Parathyroid adenoma (tissue), 2 donors: ENCODE measurements around the gene ESRRA.

ENCODE experiments used
- H2AFZ ChIP-seq: fragments of 300-600 bp; sonication (generic); one replicate; pipeline ENCODE4 v1.7.0; 2017; ENCODE audit warnings: antibody characterized with exemption, mild to moderate bottlenecking
- H3K27ac ChIP-seq: fragments of 300-600 bp; sonication (generic); one replicate; pipeline ENCODE4 v1.7.0; 2017
- H3K27me3 ChIP-seq: fragments of 300-600 bp; sonication (generic); one replicate; pipeline ENCODE4 v1.7.0; 2017; ENCODE audit warnings: low read length; ENCODE audit not compliant: control insufficient read depth, insufficient read depth
- H3K36me3 ChIP-seq: fragments of 300-600 bp; sonication (generic); one replicate; pipeline ENCODE4 v1.7.0; 2017; ENCODE audit warnings: low read length; ENCODE audit not compliant: control insufficient read depth, insufficient read depth
- H3K4me1 ChIP-seq: fragments of 300-600 bp; sonication (generic); one replicate; pipeline ENCODE4 v1.7.0; 2017; ENCODE audit warnings: control low read depth
- H3K4me2 ChIP-seq: fragments of 300-600 bp; sonication (generic); one replicate; pipeline ENCODE4 v1.7.0; 2017; ENCODE audit warnings: low read length
- H3K4me3 ChIP-seq: fragments of 300-600 bp; sonication (generic); one replicate; pipeline ENCODE4 v1.7.0; 2017; ENCODE audit warnings: low read depth, low read length
- H3K79me2 ChIP-seq: fragments of 300-600 bp; sonication (generic); one replicate; pipeline ENCODE4 v1.7.0; 2017; ENCODE audit warnings: control low read depth
- H3K9ac ChIP-seq: fragments of 300-600 bp; sonication (generic); one replicate; pipeline ENCODE4 v1.7.0; 2017; ENCODE audit warnings: mild to moderate bottlenecking
- H3K9me3 ChIP-seq: fragments of 300-600 bp; sonication (generic); one replicate; pipeline ENCODE4 v1.7.0; 2017; ENCODE audit warnings: low read length; ENCODE audit not compliant: control insufficient read depth
- TF ChIP-seq, protein P1 (sequence below): fragments of 300-600 bp; sonication (generic); IDR thresholded peaks from one replicate; pipeline ENCODE4 v1.7.0; 2017; ENCODE audit warnings: antibody characterized with exemption, mild to moderate bottlenecking
- donor health status: primary hyperparathyroidism.

ESRRA gene

DNA sequence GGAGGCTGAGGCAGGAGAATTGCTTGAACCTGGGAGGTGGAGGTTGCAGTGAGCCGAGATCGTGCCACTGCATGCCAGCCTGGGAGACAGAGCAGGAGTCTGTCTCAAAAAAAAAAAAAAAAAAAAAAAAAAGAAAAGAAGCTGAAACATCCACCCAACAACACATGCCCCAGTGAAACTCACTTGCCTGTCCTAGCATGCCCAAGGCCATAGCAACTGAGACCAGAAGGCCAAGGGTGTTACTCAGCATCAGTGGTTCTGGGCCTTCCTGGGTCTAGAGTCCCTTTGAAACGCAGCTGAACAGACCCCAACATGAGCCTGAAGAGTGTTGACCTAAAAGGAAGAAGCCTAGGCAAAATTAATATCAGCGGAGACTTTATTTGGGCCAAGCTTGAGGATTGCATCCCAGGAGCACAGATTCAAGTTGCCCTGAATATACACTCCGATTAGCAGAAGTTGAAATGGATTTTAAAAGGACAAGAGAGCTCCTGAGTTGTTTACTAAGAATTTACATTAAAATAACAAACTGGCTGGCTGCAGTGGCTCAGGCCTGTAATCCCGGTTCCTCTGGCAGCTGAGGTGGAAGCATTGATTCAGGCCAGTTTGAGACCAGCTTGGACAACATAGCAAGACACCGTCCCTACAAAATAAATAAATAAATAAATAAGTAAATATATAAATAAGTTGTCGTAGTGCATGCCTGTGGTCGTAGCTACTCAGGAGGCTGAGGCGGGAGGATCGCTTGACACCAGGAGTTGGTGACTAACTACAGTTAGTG is 19.6 kb downstream of the ESRRA start:
- H2AFZ ChIP-seq, result no peak overlapping the region
- no peaks in the 10 kb centered on the region for H3K36me3 ChIP-seq
- H3K4me3 ChIP-seq, result no peak overlapping the region
- no peaks in the 10 kb centered on the region for H3K9me3 ChIP-seq
- H3K4me2 ChIP-seq, result no peak overlapping the region
- H3K27ac ChIP-seq, result no peak overlapping the region
- no peaks in the 10 kb centered on the region for H3K79me2 ChIP-seq
- H3K9ac ChIP-seq, result no peak overlapping the region
- TF ChIP-seq, protein P1, sequence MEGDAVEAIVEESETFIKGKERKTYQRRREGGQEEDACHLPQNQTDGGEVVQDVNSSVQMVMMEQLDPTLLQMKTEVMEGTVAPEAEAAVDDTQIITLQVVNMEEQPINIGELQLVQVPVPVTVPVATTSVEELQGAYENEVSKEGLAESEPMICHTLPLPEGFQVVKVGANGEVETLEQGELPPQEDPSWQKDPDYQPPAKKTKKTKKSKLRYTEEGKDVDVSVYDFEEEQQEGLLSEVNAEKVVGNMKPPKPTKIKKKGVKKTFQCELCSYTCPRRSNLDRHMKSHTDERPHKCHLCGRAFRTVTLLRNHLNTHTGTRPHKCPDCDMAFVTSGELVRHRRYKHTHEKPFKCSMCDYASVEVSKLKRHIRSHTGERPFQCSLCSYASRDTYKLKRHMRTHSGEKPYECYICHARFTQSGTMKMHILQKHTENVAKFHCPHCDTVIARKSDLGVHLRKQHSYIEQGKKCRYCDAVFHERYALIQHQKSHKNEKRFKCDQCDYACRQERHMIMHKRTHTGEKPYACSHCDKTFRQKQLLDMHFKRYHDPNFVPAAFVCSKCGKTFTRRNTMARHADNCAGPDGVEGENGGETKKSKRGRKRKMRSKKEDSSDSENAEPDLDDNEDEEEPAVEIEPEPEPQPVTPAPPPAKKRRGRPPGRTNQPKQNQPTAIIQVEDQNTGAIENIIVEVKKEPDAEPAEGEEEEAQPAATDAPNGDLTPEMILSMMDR, result no peak
- H3K27me3 ChIP-seq, result no peaks in the 10 kb centered on the region
- H3K4me1 ChIP-seq, result no peaks in the 10 kb centered on the region

DNA sequence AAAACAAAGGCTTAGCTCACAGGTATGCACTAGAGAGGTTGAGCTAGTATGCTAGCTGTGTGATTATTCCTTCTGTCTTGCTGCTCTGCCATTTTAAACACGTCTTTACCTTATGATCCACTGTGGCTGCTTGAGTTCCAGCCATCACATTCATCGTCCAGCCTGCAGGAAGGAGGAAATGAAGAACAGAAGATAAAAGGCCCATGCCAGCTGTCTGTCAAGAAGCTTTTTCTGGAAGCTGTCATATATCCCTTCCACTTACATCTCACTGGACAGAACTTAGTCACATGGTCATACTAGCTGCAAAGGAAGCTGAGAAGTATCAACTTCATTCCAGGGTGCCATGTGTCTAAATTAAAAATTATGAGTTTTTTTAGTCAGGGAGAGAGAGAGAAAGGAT is 22.1 kb downstream of the ESRRA start:
- TF ChIP-seq, protein P1, result no peak
- H3K9me3 ChIP-seq, result no peaks in the 10 kb centered on the region
- H3K9ac ChIP-seq, result no peak overlapping the region
- no peaks in the 10 kb centered on the region for H3K4me1 ChIP-seq
- H3K4me2 ChIP-seq, result no peak overlapping the region
- no peak overlapping the region for H3K27ac ChIP-seq
- no peak overlapping the region for H3K4me3 ChIP-seq
- H3K27me3 ChIP-seq, result no peaks in the 10 kb centered on the region
- no peak overlapping the region for H2AFZ ChIP-seq
- no peaks in the 10 kb centered on the region for H3K79me2 ChIP-seq
- no peaks in the 10 kb centered on the region for H3K36me3 ChIP-seq

DNA sequence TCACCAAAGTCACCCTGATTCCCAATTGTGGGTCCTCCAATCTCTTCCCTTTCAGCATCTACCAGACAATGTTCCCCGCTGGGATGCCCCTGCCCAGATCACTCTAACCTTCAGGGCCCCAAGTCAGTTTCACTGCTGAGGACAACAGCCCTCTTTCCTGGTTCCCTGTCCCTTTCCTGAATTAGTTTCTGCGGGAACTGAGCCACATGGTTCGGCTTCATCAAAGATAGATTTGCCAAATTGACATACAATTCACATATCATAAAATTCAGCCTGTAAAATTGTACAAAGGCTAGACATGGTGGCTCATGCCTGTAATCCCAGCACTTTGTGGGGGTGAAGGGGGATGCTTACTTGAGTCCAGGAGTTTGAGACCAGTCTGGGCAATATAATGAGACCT is 22.7 kb downstream of the ESRRA start:
- no peak overlapping the region for H3K9ac ChIP-seq
- no peak overlapping the region for H3K27ac ChIP-seq
- H2AFZ ChIP-seq, result no peak overlapping the region
- H3K36me3 ChIP-seq, result no peaks in the 10 kb centered on the region
- no peak overlapping the region for H3K4me2 ChIP-seq
- no peaks in the 10 kb centered on the region for H3K9me3 ChIP-seq
- TF ChIP-seq, protein P1, result no peak
- no peaks in the 10 kb centered on the region for H3K79me2 ChIP-seq
- H3K4me3 ChIP-seq, result no peak overlapping the region
- H3K27me3 ChIP-seq, result no peaks in the 10 kb centered on the region
- H3K4me1 ChIP-seq, result no peaks in the 10 kb centered on the region

DNA sequence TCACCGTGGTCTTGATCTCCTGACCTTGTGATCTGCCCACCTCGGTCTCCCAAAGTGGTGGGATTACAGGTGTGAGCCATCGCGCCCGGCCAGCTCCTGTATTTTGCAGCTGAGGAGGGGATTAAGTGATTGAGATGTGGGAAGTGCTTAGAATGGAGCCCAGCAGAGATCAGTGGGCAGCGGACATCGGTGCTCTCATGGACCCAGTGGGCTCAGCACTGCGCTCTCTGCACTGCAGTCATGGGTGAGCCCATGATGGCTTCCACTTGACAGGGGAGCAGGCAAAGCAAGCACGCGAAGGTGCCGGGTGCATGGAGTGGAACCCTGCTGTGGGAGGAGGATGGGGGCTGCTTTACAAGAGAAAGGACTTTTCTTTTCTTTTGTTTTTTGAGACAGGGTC is 25.6 kb downstream of the ESRRA start:
- Histone ChIP-seq H3K4me3 (no peak overlapping the region), H2AFZ (no peak overlapping the region), H3K79me2 (no peaks in the 10 kb centered on the region), H3K27me3 (no peaks in the 10 kb centered on the region), H3K9ac (no peak overlapping the region), H3K4me1 (no peaks in the 10 kb centered on the region), H3K36me3 (no peaks in the 10 kb centered on the region), H3K4me2 (no peak overlapping the region), H3K27ac (no peak overlapping the region), H3K9me3 (no peaks in the 10 kb centered on the region)
- TF ChIP-seq, protein P1, result no peak
